HEK293 (cell line): Measurements from ENCODE around the gene LRRN2.

Experiments used
- CTCF ChIA-PET: fragments of 350-600 bp; formaldehyde crosslinking; extraction: SDS; loops from one replicate; lab custom pipeline; 2021; ENCODE audit warnings: antibody characterized with exemption; lab: Yijun Ruan, JAX
- POLR2A ChIA-PET: fragments of 300-600 bp; formaldehyde crosslinking; extraction: SDS; loops from one replicate; lab custom pipeline; 2020; ENCODE audit warnings: antibody characterized with exemption, inconsistent platforms; lab: Yijun Ruan, JAX
- H3K27ac ChIP-seq: fragments of 200-500 bp; sonication (Bioruptor generic); 2 replicates; pipeline ENCODE4 v1.5.1; 2014; ENCODE audit warnings: low read depth, low read length, control low read depth, inconsistent platforms; ENCODE audit errors: extremely low read depth
- H3K36me3 ChIP-seq, 2 experiments: fragments of 200-500 bp in 1 of 2; sonication (Bioruptor generic) in 1 of 2; 1 replicate in 1 of 2; 2 replicates in 1 of 2; pipeline ENCODE4 v1.5.1; 2014 to 2017; ENCODE audit warnings: inconsistent platforms in 2 of 2, low read length in 2 of 2; ENCODE audit not compliant: control insufficient read depth in 2 of 2, insufficient read depth in 1 of 2
- H3K4me1 ChIP-seq: fragments of 200-500 bp; sonication (Bioruptor generic); 2 replicates; pipeline ENCODE4 v1.5.1; 2014; ENCODE audit warnings: mild to moderate bottlenecking, low read length, inconsistent platforms; ENCODE audit not compliant: control insufficient read depth, insufficient read depth
- H3K4me3 ChIP-seq: 2 replicates; pipeline ENCODE4 v1.5.1; 2011; ENCODE audit warnings: low read depth, mild to moderate bottlenecking, control low read depth, low read length, moderate library complexity
- H3K9me3 ChIP-seq: fragments of 200-500 bp; sonication (Bioruptor generic); 2 replicates; pipeline ENCODE4 v1.5.1; 2014; ENCODE audit warnings: low read depth, low read length, inconsistent platforms; ENCODE audit not compliant: control insufficient read depth, insufficient read depth
- GLIS1 ChIP-seq: fragments of 450-650 bp; formaldehyde crosslinking; IDR thresholded peaks from 2 replicates; pipeline ENCODE4 v1.5.1; 2016; ENCODE audit warnings: missing biosample characterization, missing genetic modification characterization
- HOXD13 ChIP-seq: sonication (generic); formaldehyde crosslinking; IDR thresholded peaks from 2 replicates; pipeline ENCODE4 v1.8.0; 2022; ENCODE audit warnings: missing genetic modification reagents, borderline replicate concordance
- MEIS1 ChIP-seq: sonication (generic); formaldehyde crosslinking; IDR thresholded peaks from 2 replicates; pipeline ENCODE4 v1.8.1; 2022; ENCODE audit warnings: missing genetic modification reagents, mild to moderate bottlenecking, borderline replicate concordance
- PRDM4 ChIP-seq: fragments of 450-650 bp; formaldehyde crosslinking; IDR thresholded peaks from 2 replicates; pipeline ENCODE4 v1.5.1; 2017; ENCODE audit warnings: missing biosample characterization, missing genetic modification characterization
- SALL2 ChIP-seq: fragments of 450-650 bp; formaldehyde crosslinking; IDR thresholded peaks from 2 replicates; pipeline ENCODE4 v1.5.0; 2017; ENCODE audit warnings: missing biosample characterization, mild to moderate bottlenecking, missing genetic modification characterization, borderline replicate concordance
- SETDB1 ChIP-seq: IDR thresholded peaks from one replicate; pipeline ENCODE4 v1.6.1; 2017; ENCODE audit warnings: mild to moderate bottlenecking, low read length, moderate library complexity, mixed read lengths; ENCODE audit not compliant: insufficient read length
- SP7 ChIP-seq: fragments of 450-650 bp; formaldehyde crosslinking; IDR thresholded peaks from 2 replicates; pipeline ENCODE4 v1.5.1; 2016; ENCODE audit warnings: missing biosample characterization, missing genetic modification characterization
- ZFP41 ChIP-seq: fragments of 450-650 bp; formaldehyde crosslinking; IDR thresholded peaks from 2 replicates; pipeline ENCODE4 v1.5.1; 2016; ENCODE audit warnings: missing biosample characterization, missing genetic modification characterization, borderline replicate concordance
- ZNF362 ChIP-seq: fragments of 450-650 bp; formaldehyde crosslinking; IDR thresholded peaks from 2 replicates; pipeline ENCODE4 v1.5.1; 2016; ENCODE audit warnings: missing biosample characterization, missing genetic modification characterization
- ZNF433 ChIP-seq: fragments of 450-650 bp; formaldehyde crosslinking; IDR thresholded peaks from 2 replicates; pipeline ENCODE4 v1.5.1; 2016; ENCODE audit warnings: missing biosample characterization, missing genetic modification characterization, low read depth
- ZNF473 ChIP-seq: fragments of 450-650 bp; formaldehyde crosslinking; IDR thresholded peaks from 2 replicates; pipeline ENCODE4 v1.5.1; 2017; ENCODE audit warnings: missing biosample characterization, missing genetic modification characterization
- ZNF549 ChIP-seq: fragments of 450-650 bp; IDR thresholded peaks from 2 replicates; pipeline ENCODE4 v1.5.1; 2018; ENCODE audit warnings: missing biosample characterization, missing genetic modification characterization, mild to moderate bottlenecking, inconsistent platforms, moderate library complexity
- ZNF555 ChIP-seq: fragments of 450-650 bp; formaldehyde crosslinking; conservative IDR thresholded peaks from 2 replicates; pipeline ENCODE4 v1.5.1; 2017; ENCODE audit warnings: missing biosample characterization, mild to moderate bottlenecking, missing genetic modification characterization, inconsistent platforms
- ZNF561 ChIP-seq: fragments of 450-650 bp; IDR thresholded peaks from 2 replicates; pipeline ENCODE4 v1.5.1; 2018; ENCODE audit warnings: missing biosample characterization, missing genetic modification characterization, borderline replicate concordance
- ZNF610 ChIP-seq: fragments of 450-650 bp; formaldehyde crosslinking; IDR thresholded peaks from 2 replicates; pipeline ENCODE4 v1.5.1; 2016; ENCODE audit warnings: missing biosample characterization, missing genetic modification characterization, borderline replicate concordance
- ZNF623 ChIP-seq: fragments of 450-650 bp; formaldehyde crosslinking; IDR thresholded peaks from 2 replicates; pipeline ENCODE4 v1.5.1; 2016; ENCODE audit warnings: missing biosample characterization, missing genetic modification characterization
- ZSCAN30 ChIP-seq: fragments of 450-650 bp; IDR thresholded peaks from 2 replicates; pipeline ENCODE4 v1.5.1; 2018; ENCODE audit warnings: missing biosample characterization, mild to moderate bottlenecking, missing genetic modification characterization, moderate library complexity
- TF ChIP-seq, protein P1 (sequence below): fragments of 450-650 bp; formaldehyde crosslinking; IDR thresholded peaks from 2 replicates; pipeline ENCODE4 v1.5.1; 2016; ENCODE audit warnings: missing biosample characterization, missing genetic modification characterization
- TF ChIP-seq, protein P2 (sequence below): fragments of 450-650 bp; formaldehyde crosslinking; IDR thresholded peaks from 2 replicates; pipeline ENCODE4 v1.5.1; 2016; ENCODE audit warnings: missing biosample characterization, missing genetic modification characterization
- TF ChIP-seq, protein P3 (sequence below): fragments of 450-650 bp; formaldehyde crosslinking; IDR thresholded peaks from 2 replicates; pipeline ENCODE4 v1.5.1; 2016; ENCODE audit warnings: missing biosample characterization, missing genetic modification characterization, low read depth

LRRN2 gene

GRCh38 chr1:204581759-204582158 is 103.8 kb downstream of the LRRN2 start:
- H3K36me3 ChIP-seq: no peaks in the 10 kb centered on the region

GRCh38 chr1:204580862-204581261 is 104.7 kb downstream of the LRRN2 start:
- TF ChIP-seq MEIS1 (CRISPR knock-in tag) (no peak), ZNF623 (tag by site-specific recombination) (no peak), SALL2 (tag by site-specific recombination) (no peak), SP7 (tag by site-specific recombination) (no peak), ZFP41 (tag by site-specific recombination) (no peak), ZNF555 (no peak)
- TF ChIP-seq, protein P1, sequence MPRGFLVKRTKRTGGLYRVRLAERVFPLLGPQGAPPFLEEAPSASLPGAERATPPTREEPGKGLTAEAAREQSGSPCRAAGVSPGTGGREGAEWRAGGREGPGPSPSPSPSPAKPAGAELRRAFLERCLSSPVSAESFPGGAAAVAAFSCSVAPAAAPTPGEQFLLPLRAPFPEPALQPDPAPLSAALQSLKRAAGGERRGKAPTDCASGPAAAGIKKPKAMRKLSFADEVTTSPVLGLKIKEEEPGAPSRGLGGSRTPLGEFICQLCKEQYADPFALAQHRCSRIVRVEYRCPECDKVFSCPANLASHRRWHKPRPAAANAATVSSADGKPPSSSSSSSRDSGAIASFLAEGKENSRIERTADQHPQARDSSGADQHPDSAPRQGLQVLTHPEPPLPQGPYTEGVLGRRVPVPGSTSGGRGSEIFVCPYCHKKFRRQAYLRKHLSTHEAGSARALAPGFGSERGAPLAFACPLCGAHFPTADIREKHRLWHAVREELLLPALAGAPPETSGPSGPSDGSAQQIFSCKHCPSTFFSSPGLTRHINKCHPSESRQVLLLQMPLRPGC (tag by site-specific recombination): no peak
- TF ChIP-seq, protein P2, sequence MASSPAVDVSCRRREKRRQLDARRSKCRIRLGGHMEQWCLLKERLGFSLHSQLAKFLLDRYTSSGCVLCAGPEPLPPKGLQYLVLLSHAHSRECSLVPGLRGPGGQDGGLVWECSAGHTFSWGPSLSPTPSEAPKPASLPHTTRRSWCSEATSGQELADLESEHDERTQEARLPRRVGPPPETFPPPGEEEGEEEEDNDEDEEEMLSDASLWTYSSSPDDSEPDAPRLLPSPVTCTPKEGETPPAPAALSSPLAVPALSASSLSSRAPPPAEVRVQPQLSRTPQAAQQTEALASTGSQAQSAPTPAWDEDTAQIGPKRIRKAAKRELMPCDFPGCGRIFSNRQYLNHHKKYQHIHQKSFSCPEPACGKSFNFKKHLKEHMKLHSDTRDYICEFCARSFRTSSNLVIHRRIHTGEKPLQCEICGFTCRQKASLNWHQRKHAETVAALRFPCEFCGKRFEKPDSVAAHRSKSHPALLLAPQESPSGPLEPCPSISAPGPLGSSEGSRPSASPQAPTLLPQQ: no peak
- TF ChIP-seq, all 188 proteins: peak for 0
- CTCF ChIA-PET: interaction anchor here (0.6 to 2.7 kb wide), 5 partner anchors 14 to 226 kb away, joined by 3 to 18 read pairs (median 4); no protein-coding TSS in a partner anchor

More at GRCh38 chr1:204581759-204582158, 103.8 kb downstream of the LRRN2 start:
- POLR2A ChIA-PET: no interaction called here
- CTCF ChIA-PET: interaction anchor here (1.2 to 2.7 kb wide), 3 partner anchors 15 to 225 kb away, joined by 4 to 18 read pairs (median 13); no protein-coding TSS in a partner anchor
- Histone ChIP-seq H3K27ac (no peak overlapping the region), H3K4me1 (no peaks in the 10 kb centered on the region), H3K4me3 (no peak overlapping the region), H3K9me3 (no peaks in the 10 kb centered on the region)
- no peak for TF ChIP-seq HOXD13 (CRISPR knock-in tag)
- TF ChIP-seq SETDB1: no peak
- TF ChIP-seq ZNF473 (tag by site-specific recombination): no peak
- TF ChIP-seq ZNF433 (tag by site-specific recombination): no peak
- TF ChIP-seq, protein P3, sequence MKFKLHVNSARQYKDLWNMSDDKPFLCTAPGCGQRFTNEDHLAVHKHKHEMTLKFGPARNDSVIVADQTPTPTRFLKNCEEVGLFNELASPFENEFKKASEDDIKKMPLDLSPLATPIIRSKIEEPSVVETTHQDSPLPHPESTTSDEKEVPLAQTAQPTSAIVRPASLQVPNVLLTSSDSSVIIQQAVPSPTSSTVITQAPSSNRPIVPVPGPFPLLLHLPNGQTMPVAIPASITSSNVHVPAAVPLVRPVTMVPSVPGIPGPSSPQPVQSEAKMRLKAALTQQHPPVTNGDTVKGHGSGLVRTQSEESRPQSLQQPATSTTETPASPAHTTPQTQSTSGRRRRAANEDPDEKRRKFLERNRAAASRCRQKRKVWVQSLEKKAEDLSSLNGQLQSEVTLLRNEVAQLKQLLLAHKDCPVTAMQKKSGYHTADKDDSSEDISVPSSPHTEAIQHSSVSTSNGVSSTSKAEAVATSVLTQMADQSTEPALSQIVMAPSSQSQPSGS: no peak
- no peak for TF ChIP-seq ZNF549 (tag by site-specific recombination)
- no peak for TF ChIP-seq PRDM4 (tag by site-specific recombination)
- TF ChIP-seq ZNF610 (tag by site-specific recombination): no peak
- no peak for TF ChIP-seq GLIS1 (tag by site-specific recombination)
- TF ChIP-seq ZNF561: no peak
- TF ChIP-seq ZNF362 (tag by site-specific recombination): no peak
- TF ChIP-seq ZSCAN30: no peak

More at GRCh38 chr1:204580862-204581261, 104.7 kb downstream of the LRRN2 start:
- Histone ChIP-seq H3K27ac (no peak overlapping the region), H3K9me3 (no peaks in the 10 kb centered on the region), H3K36me3 (no peaks in the 10 kb centered on the region), H3K4me3 (no peak overlapping the region), H3K4me1 (no peaks in the 10 kb centered on the region)
- POLR2A ChIA-PET: no interaction called here
